HG03460 (cell line): ENCODE data around the gene POLN.

Experiments
- ATAC-seq: cut with Tn5 transposase; IDR thresholded peaks from one replicate; pipeline ENCODE4 v1.9.1; 2021; ENCODE audit not compliant: unreplicated experiment

POLN gene

DNA sequence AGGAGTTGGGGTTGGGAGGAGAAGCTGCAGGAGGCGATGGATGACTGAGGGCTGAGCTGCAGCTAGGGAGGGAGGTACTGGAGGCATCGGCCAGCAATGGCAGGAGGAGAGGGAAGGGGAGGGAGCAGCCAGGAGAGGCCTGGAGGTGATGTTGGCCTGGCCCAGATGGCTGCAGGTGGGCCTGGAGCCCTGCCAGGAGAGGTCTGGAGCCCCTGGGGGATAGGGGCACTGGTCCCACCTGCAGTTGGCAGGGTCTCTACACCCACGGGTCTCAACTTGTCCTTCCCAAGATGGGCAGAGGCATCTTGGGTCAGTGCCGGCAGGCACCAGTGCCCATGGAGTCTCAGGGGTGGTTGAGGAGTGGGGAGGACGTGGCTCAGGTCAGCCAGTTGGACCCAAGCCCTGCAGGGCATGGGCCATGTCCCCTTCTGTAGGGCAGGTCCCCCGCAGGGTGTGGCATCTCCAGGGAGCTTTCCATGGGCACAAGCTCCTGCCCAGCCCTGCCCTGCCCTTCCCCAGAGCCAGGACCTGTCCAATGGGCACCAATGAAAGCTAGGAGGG lies 22.6 kb upstream of the POLN start:
- no peak for ATAC-seq

DNA sequence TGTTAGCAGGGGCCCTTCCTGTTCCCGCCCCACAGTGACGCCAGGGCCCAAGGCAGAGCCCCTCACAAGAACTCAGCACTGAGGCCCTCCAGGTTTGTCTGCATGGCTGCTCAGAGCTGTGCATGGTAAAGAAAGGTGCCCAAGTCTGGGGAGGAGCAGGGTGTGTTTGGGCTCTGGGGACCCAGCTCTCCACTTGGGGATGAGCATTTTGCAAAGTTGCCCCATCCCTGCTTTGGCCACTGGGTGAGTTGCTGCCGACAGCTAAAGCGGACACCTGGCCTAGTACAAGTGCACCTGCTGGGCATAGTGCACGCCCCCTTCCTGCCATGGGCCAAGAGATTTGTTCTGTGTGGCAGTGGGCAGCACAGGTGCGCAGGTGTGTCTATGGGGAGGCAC lies 22.0 kb upstream of the POLN start:
- ATAC-seq: no peak

DNA sequence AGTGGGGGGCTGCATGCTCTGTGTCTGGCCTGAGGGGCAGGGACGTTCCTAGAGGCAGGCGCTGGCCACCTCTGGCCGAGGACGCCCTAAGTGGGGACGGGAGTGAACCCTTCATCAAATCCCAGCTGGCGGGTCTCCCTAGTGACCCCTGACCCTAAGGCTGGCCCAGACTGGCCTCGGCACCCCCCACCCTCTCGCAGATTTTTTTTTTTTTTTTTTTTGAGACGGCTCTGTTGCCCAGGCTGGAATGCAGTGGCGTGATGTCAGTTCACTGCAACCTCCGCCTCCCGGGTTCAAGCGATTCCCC lies 21.0 kb upstream of the POLN start:
- ATAC-seq: no peak

DNA sequence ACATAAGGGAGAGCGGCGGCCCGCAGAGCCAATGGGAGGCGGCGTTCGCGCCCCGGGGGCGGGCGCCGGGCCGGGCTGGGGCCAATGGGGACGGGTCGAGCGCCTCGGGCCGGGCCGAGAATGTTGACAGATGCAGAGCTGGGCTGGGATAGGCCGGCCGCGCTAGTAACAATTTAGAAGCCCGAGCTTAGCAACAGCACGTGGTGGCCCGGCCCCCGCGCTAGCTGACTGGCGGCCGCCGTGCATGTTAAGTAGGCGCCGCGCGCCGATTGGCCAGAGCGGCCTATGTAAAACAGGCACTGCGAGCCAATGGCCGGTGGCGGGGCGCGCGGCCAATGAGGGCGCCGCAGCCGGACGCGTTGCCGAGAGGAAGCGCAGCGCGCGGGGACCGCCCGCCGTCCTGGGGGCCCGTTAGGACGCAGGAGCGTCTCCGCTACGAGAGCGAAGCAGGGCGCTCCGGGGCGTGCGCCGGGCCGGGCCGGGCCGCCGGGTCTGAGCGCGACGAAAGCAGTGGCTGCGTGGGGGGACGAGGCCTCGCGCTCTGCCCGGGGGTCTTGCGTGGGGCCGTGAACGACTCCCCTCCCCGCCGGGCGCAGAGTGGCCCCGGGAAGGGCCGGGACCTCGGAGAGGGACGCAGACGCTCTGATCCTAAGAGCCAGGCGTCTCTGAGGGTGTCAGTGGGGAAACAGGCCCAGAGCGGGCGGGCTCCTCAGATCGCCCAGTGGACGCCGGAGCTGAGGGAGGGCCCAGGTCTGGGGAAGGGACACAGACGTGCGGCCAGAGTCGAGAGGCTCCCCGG lies 20.4 kb upstream of the POLN start:
- ATAC-seq: peak; percentile 87

DNA sequence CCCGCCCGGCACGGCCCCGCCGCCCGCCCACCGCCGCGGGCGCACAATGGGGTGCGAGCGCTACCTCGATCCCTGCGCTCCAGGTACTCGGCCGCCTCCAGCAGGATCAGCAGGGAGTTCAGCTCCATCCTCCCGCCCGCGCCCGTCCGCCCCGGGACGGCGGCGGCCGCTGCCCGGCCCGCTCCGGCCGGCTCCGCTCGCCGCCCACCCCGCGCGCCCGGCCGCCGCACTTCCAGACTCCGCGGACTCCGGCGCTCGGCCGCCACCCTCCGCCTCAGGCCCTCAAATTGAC lies 19.9 kb upstream of the POLN start, which contains the start of gene MXD4:
Gene MXD4 (minus strand): TSS at position 257 of the 292 bp plus-strand sequence. CDS start 129 bp downstream, at position 128.
- ATAC-seq: no peak

DNA sequence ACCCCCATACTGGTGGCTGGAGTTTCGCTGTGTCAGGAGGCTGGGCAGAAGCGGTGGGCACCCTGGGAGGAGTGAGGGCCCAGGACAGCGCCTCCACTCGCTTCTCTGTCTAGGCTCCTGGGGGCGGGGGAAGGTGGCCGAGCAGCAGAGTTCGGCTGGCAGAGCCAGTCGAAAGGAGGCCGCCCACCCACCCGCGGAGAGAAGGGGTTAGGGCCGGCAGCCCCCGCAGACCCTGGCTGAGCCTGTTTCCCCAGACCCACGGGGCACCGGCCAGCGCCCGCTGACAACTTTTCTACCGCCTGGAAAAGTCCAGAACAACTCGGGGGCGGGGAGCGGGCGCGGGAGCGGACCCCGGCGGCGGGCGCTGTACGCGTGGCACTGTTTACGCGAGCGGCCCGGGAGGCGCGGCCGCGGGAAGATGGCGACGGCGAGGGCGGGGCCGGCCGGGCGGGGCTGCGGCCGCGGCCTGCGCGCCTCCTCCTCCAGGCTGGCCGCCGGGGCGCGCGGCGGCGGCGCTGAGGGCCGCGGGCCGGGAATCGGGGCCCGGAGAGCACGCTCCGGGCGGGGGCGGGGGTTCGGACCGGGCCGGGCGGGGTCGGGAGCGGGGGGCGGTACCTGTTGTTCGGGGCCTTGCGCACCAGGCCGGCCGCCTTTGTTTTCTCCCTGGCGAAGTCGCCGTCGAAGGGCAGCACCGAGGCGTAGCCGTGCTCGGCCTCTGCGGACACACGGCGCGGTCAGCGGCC lies 19.4 kb upstream of the POLN start:
- ATAC-seq: no peak

DNA sequence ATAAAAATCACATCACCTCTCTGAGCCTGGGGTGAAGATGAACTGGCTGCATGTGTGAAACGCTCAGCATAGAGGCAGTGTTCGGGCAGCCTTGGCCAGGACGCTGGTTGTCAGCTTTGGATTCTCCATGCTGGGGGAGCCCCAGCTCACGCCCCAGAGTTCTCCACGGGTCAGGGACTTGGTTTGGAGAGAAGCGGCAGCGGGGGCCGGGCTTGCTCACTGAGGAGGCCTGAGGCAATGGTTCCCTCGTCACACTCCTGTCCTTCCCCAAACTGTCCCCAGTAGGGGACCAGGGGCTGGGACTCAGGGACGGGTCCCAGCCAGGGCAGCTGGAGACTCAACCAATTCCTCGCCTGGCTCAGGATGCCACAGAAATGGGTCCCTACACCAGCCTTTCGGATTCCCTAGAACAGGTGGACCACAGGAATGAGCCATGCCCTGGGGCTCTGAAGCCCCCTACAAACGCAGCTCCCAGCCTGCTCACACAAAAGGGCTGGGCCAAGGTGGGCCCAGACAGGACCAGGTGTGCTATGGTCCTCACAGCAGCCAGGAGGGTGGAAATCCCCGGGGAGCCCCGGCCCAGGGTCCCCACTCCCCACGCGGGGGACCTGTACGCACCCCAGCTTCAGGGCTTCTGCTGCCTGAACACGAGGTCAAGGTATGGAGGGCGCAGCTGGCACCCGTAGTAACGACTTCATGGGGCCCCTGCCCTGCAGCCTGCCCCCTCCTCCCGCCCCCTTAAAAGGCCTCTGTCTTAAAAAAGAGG lies 18.6 kb upstream of the POLN start:
- no peak for ATAC-seq

DNA sequence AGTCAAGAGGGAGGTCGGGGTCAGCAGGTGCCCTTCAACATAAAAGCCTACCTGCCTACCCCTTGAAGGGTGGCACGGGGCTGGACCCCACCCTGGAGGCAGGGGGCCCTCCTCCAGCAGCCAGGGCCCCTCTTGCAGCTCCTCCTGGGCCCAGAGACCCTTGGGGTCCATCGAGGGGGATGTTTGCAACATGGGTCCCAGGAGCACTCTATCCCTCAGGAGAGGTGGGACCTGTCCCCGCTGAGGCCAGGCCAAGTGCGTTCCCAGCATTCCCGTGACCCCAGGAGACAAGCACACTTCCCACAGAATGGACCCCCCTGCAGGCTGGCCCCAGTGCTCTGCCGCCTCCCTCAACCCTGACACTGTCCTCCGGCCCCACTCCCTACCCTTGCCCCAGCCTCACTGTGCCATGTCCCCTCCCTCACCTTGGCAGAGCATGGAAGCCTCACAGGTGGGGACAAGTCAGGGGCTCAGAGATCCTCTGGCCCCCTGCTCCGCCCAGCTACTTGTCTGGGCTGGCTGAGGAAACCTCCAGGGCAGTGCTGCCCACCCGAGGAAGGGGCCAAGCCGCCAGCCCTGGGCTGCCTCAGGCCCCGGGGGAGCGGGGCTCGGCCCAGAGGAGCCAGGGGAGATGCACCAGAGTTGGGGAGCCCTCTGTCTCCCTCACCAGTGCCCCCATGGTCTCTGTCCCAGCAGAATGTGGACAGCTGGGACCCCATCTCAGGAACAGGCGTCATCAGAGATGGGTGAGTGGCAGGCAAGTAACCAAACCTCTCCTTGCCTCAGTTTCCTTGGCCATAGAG lies 17.8 kb upstream of the POLN start:
- ATAC-seq: no peak

DNA sequence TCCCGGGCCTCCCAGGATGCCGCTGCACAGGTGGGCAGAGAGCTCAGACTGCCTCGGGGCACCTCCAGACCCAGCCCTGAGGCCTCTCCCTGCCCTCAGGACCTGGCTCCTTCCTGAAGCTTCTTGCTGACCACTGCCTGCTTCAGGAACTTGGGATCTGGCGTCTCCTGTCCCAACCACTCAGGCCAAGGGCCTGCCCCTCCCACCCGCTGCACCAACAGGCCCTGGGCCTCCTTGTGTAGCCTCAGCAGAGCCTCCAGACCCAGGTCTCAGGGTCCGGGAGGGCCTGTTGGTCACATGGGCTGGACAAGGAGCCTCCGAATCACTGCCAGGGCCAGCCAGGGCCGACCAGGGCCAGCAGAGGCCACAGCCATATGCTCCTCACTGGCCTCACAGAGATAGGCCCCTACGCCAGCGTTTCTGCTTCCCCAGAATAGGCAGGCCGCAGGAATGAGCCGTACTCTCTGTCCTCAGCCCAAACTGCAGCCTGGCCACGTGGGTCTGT lies 17.2 kb upstream of the POLN start:
- ATAC-seq: no peak

DNA sequence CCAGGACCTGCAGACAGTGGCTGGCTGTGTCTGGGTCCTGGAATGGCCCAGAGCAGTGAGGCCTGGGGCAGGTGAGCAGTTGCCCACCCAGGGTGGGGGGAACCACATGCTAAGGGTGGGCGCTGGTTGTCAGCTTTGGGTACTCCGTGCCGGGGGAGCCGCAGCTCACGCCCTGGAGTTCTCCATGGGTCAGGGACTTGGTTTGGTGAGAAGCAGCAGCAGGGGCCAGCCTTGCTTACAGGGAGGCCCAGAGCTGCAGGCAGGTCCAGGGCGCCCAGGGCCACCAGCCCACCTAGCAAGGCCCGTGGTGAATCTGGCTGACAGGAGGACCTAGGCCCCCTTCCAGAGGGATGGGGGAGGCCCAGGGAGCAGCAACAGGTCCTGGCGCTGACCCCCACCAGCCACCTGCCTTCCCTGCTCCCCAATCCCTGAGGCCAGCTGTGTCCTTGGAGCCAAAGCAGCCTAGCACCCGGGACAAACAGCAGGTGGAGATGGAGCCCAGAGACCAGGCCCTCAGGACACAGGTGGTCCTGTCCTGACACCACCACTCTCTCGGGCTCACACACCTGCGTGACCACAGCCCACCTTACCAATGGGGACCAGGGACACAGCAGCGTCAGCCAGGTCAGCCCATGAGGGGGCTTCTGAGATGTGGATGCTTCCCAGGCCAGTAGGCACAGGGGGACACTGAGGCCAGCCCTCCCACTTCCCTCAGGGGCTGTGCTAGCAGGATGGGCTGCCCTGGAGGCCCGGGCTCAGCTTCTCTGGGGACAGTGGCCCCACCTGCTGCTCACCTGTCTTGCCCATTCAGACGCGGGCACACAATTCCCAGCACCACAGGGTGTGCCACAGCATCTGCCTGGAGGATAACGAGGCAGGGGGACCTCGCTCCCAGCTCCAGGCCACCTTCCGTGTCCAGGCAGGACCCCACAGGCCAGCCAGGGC lies 16.4 kb upstream of the POLN start:
- ATAC-seq: no peak

DNA sequence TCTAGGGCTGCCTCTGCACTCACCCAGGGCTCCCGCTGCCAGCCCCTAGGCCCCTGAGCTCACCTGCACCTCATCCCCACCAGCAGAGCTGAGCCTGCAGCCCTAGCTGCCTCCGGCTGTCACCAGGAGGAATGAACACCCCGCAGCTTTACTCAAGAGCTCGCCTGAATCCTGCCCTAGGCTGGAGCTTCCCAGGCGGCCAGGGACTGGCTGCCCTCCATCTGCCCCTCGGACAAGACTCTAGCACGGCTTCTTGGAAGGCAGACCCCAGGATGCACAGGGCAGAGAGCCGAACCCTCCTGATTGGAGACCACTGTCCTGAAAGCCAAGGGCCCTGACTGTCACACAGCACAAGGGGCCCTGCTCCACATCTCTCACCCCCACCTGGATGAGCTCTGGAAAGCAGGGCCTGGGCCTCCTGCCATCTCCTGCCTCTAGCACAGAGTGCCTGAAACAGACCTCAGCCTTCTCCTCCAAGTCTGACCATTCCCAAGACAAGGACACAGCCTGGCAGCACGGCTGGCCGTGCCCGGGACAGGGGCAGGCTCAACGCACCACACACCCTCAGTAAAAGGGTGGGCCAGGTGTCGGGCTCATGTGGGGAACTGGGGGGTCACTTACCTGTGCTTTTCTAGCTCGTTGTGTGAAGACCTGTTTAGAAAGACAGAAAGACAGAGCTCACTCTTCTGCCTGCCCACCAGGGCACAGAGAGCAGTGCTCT lies 15.6 kb upstream of the POLN start:
- ATAC-seq: no peak

DNA sequence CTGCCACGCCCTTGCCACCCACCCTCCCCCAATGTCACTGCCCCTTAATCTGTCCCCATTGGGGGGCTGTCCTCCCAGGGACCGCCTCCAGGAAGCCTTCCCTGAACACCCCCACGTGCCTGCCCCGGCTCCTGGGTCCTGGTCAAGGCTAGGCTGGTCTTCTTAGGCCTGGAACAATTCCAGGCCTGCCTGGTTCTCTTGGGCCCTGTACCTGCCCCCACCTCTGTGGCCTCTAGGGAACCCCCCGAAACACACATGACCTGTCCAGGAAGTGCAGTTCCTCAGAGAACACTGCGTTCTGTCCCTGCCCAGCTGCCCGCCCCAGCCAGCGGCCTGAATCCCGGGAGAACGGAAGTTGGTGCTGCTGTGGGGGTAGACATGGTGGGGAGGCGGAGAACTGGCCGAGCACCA lies 14.9 kb upstream of the POLN start:
- no peak for ATAC-seq

DNA sequence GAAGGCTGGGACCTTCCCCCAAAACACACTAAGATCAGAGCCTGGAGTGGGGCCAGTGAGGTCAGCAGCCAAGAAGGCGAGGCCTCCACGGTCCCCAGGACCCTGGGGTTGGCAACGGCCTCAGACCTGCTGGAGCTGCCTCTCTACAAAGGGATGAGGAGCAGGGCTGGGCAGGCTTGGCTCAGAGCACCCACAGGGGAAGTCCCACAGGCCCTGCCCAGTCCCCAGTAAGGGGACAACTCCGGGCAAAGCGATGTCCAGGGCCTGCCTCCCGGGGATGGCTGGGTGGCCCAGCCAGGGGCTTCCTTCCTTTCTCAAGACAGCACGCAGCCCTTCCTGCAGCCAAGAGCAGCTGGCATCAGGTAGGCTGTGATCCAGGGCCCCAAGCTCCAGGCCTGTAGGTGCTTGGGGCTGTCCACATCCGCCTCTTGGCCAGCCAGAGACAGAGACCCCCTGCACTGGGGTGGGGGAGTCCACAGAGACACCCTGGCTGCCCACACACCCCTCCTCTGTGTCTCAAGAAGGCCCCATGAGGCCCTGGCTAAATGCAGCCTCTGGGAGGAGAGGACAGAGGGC lies 14.3 kb upstream of the POLN start:
- no peak for ATAC-seq

DNA sequence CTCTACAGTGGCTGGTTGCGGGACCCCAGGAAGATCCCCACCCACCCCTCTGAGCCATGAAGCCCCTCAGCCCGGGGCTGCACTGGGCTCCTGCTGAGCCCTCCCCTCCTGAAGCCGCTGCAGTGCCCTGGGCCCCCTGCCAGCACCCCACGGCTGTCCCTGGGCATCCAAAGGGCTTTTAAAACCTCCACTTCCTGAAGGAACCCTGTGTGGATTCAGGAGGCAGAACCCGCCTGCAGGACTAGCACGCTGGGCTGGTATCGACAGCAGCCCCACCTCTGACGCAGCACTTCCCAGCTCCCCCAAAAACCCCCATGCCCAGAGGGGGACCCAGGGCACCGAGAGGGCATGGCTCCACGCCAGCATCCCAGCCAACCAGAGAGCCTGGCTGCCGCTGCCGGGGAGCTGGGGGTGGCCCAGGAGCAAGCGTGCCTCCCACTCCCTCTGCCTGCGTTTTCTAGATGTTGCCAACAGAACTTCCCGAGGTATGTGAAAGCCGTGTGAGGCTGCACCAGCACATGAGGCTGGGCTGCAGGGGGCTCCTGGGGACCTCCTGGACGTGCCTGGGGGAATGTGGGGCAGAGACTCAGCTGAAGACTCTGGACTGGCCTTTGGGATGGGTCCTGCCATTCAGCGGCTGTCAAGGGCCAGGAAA lies 13.7 kb upstream of the POLN start:
- no peak for ATAC-seq

DNA sequence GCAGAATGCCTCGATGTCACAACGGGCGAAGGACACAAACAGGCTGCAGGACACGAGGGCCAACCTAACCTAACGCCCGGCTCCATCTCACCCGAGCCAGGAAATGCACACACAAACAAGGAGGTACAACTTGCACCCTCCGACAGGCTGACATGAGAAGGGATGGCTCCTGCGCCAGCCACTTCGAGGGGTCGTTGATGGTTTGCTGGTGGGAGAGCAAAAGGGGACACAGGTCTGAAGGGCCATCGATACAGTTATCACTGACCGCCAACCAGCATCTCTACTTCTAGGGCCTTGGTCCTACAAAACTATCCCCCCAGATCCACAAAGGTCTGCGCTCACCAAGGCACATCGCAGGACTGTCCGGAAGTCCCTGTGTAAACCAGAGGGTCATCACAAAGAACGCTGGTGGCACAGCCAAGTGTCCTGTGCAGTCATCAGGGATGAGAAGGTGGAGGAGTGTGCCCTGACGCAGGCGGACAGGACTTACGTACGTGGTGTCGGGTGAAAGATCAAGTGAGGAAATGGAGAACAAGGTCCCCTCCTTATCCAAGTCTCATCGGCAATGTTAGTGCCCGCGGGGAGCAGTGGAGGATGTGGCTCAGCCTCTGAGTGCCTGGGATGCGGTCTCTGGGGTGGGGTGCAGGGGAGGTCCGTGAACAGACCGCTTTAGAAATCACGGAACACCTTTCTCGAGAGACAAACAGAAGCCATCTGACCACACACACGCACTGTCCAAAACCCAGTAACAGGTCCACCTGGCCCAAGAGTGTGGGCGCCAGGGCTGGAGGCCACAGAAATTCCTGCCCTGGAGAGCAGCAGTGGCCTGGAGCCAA lies 13.0 kb upstream of the POLN start:
- no peak for ATAC-seq

DNA sequence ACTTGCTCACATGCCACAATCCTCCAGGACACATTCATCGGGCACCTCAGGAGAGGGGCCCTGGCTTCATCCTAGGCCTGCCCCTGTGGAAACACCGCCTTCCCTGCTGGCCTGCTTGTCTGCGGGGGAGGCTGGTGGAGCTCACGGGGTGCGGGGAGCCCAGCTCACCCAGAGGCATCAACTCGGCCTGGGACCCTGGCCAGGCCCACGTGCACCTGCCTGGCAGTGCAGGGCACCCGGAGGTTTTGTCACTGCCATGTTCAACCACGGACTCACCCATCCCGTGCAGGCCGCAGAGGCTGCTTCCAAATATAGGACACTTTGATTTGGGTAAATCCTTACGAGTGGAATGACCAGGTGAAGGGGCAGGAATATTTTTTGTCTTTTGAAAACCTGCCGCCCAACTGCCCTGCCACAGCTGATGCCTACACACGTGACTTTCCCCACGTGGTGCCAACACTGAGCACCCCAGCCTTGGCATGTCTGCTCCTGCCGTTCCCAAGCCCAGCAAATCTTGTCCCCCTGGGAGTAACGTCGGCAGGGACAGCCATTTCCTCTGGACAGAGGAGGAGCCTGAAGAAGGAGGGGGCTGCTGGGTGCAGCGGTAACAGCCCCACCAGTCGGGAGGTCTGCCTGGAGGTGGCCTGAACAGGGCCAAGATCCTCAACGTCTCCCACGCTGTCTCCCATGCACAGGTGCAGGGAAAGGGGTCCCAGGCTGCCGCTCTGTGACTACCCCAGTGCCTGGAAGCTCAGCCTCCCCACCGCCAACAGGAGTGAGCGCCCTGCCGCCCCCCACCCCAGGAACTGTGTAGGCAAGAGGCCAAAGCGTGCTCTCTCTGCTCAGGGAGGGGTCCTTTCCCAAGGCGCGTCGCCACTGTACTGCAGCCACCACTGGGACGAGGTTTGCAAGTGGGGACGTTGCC lies 11.5 kb upstream of the POLN start:
- ATAC-seq: no peak
